ENCODE measurements around the gene SERINC5.
"Not testable (repeated sequence)": the region's sequence is repeated elsewhere in the genome, so short reads cannot be mapped to it uniquely, and the experiment has no call there.

Gene SERINC5

DNA sequence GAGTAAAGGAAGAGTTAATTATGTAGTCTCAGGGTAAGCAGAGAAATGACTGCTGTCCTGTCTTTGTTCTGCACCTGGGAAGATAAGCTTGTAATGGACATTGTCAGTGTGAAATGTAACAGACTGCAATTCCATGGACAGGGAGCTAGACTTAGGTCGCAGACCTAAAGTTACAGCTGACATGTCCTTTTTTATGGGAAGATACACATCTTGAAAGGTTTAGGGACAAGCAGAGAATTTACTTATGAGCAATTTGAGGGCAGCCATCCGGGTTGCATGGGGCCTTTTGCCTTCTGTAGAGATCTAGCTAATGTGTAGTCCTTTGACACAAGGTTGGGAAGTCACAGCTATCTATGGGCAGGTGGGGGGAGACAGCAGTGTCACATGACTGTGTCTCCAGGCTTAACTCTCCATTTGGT lies 85.7 kb downstream of the SERINC5 start:
- DNase-seq (ENCODE audit: low spot score), result no peak

- no peak for DNase-seq (ENCODE audit: low spot score)
These were observed 87.3 kb downstream of the SERINC5 start for GRCh38 chr5:80168388-80169028.

DNA sequence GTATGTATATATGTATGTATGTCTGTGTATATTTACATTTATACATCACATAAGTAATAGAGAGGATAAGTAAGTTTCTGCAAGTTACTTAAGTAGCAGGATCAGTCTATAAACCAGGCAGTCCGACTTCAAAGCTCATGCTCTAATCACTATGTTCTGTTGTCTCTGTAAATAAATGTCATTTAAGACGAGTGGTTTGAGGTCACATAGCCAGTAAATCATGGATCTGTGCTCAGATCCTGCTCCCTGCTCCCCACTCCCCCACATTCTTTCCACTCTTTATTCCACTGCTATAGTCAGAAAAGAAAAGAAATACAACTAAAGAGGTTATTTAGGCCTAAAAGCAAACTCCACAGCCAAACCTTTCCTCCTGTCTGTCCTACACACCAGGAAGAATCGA lies 90.4 kb downstream of the SERINC5 start:
- no peak for DNase-seq (ENCODE audit: low spot score)

DNA sequence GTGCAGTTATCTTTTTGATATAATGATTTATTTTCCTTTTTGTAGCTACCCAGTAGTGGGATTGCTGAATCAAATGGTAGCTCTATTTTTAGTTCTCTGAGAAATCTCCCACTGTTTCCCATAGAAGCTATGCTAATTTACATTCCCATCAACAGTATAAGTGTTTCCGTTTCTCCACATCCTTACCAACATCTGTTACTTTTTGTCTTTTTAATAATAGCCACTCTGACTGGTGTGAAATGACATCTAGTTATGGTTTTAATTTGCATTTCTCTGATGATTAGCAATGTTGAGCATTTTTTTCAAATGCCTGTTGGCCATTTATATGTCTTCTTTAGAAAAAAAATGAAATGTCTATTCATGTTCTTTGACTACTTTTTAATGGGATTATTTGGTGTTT lies 94.7 kb downstream of the SERINC5 start:
- no peak for DNase-seq (ENCODE audit: low spot score)

- DNase-seq (ENCODE audit: low spot score), result no peak
These were observed 95.6 kb downstream of the SERINC5 start for GRCh38 chr5:80160242-80160641.

- no peak for DNase-seq (ENCODE audit: low spot score)
These were observed 96.6 kb downstream of the SERINC5 start for GRCh38 chr5:80159133-80159815.

DNA sequence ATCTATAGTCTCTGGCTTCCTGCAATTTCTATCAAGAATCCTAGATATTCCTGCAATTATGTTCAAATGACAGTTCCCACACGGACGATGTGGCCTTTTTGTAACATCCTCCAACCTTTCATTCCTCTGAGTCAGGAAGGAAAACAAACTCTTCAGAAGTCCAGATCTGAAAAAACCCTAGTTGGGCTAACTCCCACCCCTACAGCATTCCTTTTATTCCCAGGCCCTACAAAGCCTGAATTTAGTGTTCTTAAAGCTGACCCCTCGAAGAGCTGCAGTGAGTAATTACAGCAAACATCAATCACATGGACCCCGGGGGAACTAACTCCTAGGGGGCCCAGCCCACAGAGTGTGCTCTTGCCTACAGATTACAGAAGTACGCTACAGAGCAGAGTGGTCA lies 99.7 kb downstream of the SERINC5 start:
- no peak for DNase-seq (ENCODE audit: low spot score)

DNA sequence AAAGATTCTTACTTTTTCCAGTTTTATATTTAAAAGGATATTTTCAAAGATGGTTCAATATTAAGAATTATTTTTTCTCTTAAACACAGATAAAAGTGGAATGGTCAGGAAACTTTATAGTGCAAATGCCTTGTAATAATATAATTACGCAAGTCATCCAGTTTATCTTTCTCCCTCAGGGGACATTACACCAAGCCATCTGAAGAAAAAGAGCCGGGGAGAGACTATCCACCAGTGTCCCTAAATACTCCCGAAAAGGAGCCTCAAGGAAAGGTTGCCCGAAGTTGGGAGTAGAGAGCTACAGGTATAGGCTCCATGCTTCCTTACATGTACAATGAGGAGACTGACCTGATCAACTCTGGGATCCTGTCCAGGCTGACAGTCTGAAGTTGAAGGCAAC lies 101.1 kb downstream of the SERINC5 start:
- DNase-seq (ENCODE audit: low spot score), result no peak

DNA sequence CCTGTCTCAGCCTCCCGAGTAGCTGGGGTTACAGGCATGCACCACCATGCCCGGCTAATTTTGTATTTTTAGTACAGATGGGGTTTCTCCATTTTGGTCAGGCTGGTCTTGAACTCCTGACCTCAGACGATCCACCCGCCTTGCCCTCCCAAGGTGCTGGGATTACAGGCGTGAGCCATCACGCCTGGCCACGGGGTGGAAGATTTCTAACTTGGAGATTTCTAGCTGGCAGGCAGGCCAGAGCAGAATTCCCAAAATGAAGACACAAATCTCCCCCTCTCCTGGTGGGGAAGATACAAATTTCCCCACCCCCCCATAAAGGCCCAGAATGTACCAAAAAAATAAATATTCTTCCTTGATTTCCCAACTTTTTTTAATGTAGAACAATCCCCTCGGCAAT lies 101.6 kb downstream of the SERINC5 start:
- DNase-seq (ENCODE audit: low spot score), result not testable (repeated sequence)

DNA sequence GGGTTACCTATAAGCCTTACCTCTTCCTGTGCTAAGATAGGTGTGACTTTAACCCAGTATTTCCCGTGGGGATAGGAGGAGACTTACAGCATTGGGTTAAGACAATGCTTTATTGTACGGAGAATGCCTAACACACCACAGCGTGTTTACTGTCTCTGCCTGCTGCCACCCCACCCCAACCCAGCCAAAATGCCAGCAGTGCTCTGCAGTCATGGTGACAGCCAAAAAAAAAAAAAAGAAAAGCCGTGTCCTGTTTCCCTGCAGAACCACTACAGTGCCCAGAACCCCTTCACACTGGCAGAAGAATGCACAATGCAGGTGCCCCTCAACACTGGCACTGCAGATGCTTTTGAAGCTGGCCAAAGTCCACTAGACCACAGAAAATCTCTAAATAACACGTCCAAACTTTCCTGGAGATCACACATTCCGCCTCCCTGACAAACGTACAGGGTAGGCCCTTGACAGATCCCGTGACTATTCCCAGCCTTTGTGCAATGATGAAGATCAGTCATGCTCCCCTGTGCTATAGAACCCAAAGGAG lies 102.2 kb downstream of the SERINC5 start:
- no peak for DNase-seq (ENCODE audit: low spot score)

GRCh38 chr5:80152778-80153177 lies 103.1 kb downstream of the SERINC5 start:
- DNase-seq (ENCODE audit: low spot score), result no peak

DNA sequence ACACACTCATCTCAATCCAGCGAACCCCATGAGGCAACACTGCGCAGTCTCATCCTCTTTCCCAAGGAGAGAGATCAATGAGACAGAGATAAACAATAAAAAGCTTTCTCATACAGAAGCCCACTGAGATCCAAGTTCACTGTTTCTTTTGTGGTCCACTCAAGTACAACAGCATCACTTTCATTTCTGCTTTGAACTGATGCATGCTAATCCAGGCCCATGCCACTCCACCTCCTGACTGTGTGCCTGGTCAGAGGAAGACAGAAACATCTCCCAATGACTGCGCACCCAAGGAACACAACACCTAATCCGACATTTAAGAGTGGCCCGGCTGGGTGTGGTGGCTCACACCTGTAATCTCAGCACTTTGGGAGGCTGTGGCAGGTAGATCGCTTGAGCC lies 104.0 kb downstream of the SERINC5 start:
- DNase-seq (ENCODE audit: low spot score), result no peak

- no peak for DNase-seq (ENCODE audit: low spot score)
These were observed 105.1 kb downstream of the SERINC5 start for GRCh38 chr5:80150731-80151130.

DNA sequence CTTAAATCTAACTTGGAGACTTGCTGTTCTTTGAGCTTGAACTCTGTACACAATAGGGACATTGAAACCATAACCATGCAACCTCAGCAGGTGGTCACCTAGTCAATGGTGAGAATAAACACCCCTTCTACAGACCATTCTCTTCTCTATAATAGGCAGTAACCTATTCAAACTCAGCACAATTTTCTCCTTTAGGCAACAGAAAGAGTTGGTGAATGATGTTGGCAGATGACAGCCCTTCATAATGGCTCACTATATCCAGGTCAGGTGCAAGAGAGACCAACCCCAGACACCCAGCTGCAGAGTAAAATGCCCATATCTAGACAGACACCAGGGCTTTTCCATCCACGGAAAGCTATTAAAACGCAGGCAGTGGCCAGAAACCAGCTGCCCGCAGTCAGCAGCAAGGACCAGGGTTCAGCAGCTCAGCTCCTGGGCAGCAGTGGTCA lies 106.7 kb downstream of the SERINC5 start:
- DNase-seq (ENCODE audit: low spot score), result no peak

DNA sequence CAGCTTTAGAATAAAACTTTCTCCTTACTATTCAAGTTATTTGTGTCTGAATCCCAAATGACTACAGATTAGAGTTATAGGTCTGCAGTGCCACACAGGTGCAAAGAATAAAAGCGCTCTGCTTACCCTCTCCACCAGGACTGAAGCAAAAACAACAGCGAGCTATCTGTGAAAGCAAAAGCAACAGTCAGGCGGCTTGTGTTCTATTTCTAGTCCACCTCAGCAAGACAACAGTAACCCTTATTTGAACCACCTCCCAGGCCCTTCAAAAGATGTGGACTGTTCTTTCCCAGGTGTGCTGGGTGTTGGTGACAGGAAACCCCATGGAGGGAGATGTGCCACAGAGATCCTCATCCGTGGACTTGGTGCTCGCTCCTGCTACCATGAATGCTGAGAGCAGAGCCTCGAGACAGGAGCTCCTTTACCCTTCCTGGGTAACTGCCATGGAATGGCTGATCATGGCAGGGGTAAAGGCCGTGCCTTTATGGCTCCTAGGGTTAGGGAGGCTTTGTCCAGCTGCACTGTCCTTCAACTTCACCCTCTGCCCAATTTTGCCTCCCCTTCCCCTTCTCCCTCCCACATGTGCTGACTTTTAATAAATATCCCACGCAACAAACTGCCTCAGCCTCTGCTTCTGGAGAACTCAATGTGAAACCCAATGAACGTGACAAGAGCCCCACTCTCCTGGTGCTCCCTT lies 108.6 kb downstream of the SERINC5 start:
- no peak for DNase-seq (ENCODE audit: low spot score)

DNA sequence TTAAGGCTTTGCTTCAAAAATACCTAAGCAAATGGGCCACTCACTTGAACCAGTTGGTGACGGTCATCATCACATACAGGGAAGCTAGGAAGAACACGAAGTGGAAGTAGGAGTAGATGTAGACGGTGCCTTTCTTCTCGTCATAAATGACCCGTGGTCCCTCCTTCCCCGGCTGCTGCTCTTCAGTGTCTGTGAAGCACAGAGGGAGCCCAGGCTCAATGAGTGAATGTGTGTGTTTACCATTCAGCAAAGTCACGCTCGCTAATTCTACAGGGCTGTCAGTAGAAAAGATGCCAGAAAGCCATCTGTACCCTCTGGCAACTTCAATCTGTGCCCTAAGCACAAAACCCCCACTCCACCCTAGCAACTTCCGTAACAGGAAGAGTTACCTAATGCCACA lies 109.8 kb downstream of the SERINC5 start:
- DNase-seq (ENCODE audit: low spot score), result no peak

DNA sequence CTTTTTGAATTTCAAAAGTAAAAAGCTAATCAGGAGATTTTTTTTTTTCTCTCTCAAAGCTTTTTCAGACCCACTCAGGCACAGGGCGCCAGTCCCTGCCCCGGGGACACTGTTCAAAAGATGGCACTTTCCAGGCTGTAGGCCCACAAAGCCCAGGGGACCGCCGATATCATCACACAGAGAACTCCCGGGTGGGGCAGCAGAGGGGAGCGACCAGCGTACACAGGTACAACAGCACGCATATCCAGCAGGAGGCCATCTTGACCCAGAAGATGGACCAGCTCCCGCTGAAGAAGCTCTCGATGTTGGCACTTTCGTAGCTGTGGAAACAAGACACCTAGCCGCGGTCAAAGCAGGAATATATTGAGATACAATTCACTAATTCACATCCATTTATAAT lies 112.4 kb downstream of the SERINC5 start:
- no peak for DNase-seq (ENCODE audit: low spot score)

GRCh38 chr5:80142996-80143395 lies 112.9 kb downstream of the SERINC5 start:
- DNase-seq (ENCODE audit: low spot score), result no peak

DNA sequence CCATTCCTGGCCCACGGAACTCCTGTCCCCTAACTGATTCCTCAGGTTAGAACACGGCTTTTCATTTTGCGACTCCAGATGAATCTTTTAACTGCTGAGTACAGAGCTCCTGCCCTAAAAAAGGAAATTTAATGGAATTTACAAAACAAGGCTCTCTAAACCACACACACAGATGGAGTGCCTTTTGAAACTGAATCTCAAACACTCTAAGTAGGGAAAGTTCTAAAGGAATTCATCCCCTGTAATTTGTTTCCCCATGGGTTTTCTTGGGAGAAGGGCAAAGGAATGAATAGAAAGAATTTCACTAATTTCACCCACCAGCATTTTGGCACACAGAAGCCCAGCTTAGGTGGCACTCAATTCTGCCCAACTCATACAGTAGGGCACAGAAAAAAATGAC lies 114.2 kb downstream of the SERINC5 start:
- DNase-seq (ENCODE audit: low spot score), result no peak

- no peak for DNase-seq (ENCODE audit: low spot score)
These were observed 114.6 kb downstream of the SERINC5 start for GRCh38 chr5:80141147-80141671.

DNA sequence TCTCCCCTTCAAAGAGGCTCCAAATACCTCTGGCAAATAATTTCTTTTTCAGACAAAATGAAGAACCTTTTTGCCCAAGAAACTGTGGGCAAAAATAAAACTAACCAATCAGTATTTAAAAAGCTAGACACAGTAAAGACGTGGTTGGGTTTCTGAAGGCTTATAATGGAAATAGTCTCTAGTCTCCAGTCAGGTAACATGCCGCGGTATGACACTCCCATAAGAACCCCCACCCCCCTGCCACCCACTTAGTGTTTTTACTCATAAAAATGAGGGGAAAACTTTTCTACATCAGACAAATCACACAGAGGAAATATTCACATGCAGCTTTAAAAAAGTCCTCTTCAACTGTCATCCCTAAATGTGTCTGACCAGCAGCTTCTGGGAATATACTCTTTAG lies 115.4 kb downstream of the SERINC5 start:
- DNase-seq (ENCODE audit: low spot score), result no peak

DNA sequence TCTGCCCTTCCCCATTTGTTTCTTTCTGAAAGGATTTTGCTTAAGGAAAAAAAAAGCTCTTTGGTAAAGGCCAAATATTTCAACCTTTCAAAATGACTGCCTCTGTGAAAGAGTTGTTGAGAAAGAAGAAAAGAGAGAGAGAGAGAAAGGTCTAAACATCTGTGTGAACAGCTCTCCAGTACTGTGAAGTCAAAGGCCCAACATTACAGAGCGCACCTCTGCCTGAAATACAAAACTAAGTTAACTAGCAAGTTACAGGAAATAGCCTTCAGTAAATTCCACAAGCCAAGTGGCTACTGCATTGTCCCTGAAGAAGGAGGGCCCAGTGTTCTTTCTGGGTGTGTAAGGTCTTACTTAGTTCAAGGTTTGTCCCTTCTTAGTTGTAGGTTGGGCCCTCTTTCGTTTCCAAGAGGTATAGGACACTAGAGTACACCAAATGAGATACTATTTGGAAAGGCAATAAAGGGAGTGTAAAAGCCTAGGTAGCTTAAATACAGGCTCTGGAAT lies 116.3 kb downstream of the SERINC5 start:
- no peak for DNase-seq (ENCODE audit: low spot score)

GRCh38 chr5:80138486-80138885 lies 117.4 kb downstream of the SERINC5 start:
- no peak for DNase-seq (ENCODE audit: low spot score)
